Activated naive CD4-positive, alpha-beta T cell treated with anti-CD3 and anti-CD28 coated beads for 36 hours (primary cell): ENCODE data around the gene ATP2B2. TPM values are rescaled to one million over a fixed set of nuclear protein-coding genes. Genes with fewer than 3 reads are reported as not detected.

Source experiments
- CTCF ChIA-PET: fragments of 350-600 bp; sonication (Branson Sonifier 250); formaldehyde crosslinking; loops from one replicate; lab custom pipeline; 2021; ENCODE audit warnings: antibody characterized with exemption; lab: Charles Lee
- DNase-seq: peaks from one replicate; pipeline ENCODE4 v3.0.0-alpha.2; 2020
- H3K27ac Mint-ChIP-seq: one replicate; pipeline ENCODE4 v1.8.0; 2021; ENCODE audit warnings: mild to moderate bottlenecking, mixed read lengths
- H3K27me3 Mint-ChIP-seq: one replicate; pipeline ENCODE4 v1.8.0; 2021; ENCODE audit warnings: low read depth, mixed read lengths
- H3K36me3 Mint-ChIP-seq: one replicate; pipeline ENCODE4 v1.8.0; 2021; ENCODE audit warnings: low read depth, mixed read lengths
- H3K4me1 Mint-ChIP-seq: one replicate; pipeline ENCODE4 v1.8.0; 2021; ENCODE audit warnings: low read depth, mixed read lengths
- H3K4me3 Mint-ChIP-seq: one replicate; pipeline ENCODE4 v1.8.0; 2021; ENCODE audit warnings: mild to moderate bottlenecking, moderate library complexity, mixed read lengths
- H3K9me3 Mint-ChIP-seq: one replicate; pipeline ENCODE4 v1.8.0; 2021; ENCODE audit warnings: mixed read lengths
- intact Hi-C: fragments of 100-400 bp; cut with micrococcal nuclease; formaldehyde crosslinking; loops from one replicate; pipeline ENCODE4 v1.15.1; 2023
- total RNA-seq, 2 experiments: library from RNA; stranded (reverse); gene quantifications; one replicate each; pipeline ENCODE4 v1.2.3, GENCODE V29; 2021

ATP2B2 gene
- total RNA-seq, 2 experiments from 2014 or later, result not detected

DNA sequence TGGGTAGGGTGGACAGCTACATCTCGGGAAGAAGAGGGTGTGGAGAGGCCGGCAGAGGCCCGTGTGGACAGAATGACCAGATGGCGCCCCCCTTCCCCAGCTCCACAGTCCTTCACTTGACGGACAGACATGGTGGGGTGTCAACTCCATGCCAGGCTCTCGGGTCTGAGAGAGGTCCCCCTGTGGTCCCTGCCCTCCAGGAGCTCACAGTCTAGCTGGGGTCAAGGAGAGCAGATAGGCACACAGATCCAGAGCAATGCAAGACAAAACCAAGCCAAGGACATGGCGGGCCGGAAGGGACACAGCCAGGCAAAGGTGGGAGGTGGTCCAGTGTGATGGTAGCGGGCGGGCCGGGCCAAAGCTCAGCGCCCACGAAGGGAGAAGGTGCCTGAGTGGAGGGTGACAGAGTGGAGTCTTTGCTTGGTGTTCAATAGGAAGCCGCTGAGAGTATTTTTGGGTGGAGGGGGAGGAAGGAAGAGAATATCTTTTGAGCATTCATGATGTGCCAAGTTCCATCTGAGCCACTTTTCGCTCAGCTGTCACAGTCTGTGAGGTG lies 112.4 kb downstream of the ATP2B2 start:
- no peak overlapping the region for H3K4me3 Mint-ChIP-seq
- H3K9me3 Mint-ChIP-seq, result no peaks in the 10 kb centered on the region
- H3K27me3 Mint-ChIP-seq, result no peaks in the 10 kb centered on the region
- CTCF ChIA-PET, result interaction anchor here (0.8 to 1.7 kb wide), 2 partner anchors 44 to 48 kb away, joined by 3 read pairs; no protein-coding TSS in a partner anchor
- no peaks in the 10 kb centered on the region for H3K36me3 Mint-ChIP-seq
- intact Hi-C loops, result no loop called here
- H3K27ac Mint-ChIP-seq, result no peak overlapping the region
- H3K4me1 Mint-ChIP-seq, result peaks cover 43% of the 10 kb centered on the region
- DNase-seq, result no peak

DNA sequence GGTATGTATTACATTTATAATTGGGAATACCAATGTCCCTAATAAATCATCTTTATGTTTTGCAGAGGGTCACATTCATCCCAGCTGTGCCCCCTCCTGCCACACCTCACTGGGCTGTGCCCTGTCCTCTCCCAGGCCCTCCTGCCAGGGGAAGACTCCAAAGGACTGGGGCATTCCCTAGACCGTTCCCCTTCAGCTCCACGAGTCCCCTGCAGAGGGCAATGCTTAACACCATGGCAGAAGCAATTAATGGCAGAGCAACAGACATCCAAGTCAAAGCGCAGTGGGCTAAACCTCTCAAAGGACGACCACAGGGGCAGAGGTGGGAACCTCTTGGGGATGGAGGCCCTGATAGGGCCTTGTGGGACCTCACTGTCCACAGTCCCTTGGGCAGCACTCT lies 113.1 kb downstream of the ATP2B2 start:
- DNase-seq, result peak; percentile 12
- CTCF ChIA-PET, result interaction anchor here (1.7 kb wide), 1 partner anchor 47 kb away, joined by 3 read pairs; no protein-coding TSS in a partner anchor
- intact Hi-C loops, result no loop called here
- peaks cover 43% of the 10 kb centered on the region for H3K4me1 Mint-ChIP-seq
- no peaks in the 10 kb centered on the region for H3K36me3 Mint-ChIP-seq
- H3K4me3 Mint-ChIP-seq, result no peak overlapping the region
- no peaks in the 10 kb centered on the region for H3K27me3 Mint-ChIP-seq
- no peak overlapping the region for H3K27ac Mint-ChIP-seq
- peaks cover 1% of the 10 kb centered on the region for H3K9me3 Mint-ChIP-seq

DNA sequence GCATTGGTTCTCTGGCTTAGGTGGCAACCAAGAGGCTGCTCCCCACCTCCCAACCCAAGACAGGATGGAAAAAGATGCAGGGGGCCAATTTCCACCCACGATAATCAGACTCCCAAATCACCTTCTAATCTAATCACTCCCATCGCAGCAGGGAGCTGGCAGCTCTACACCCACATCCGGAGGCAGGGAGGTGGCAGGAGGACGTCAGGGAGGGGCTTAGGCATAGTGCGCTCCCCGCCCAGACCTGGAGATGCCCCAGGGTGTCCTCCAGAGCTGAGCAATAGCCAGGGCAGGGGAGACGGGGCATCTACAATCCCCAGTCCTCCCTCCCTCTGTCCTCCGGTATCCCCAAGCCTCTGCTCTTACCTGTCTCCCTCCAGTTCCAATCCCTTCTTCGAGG lies 114.0 kb downstream of the ATP2B2 start:
- H3K9me3 Mint-ChIP-seq, result peaks cover 1% of the 10 kb centered on the region
- CTCF ChIA-PET, result no interaction called here
- no peak overlapping the region for H3K4me3 Mint-ChIP-seq
- peak overlapping the region; percentile 15 for H3K27ac Mint-ChIP-seq
- DNase-seq, result no peak
- intact Hi-C loops, result no loop called here
- no peaks in the 10 kb centered on the region for H3K36me3 Mint-ChIP-seq
- H3K4me1 Mint-ChIP-seq, result peaks cover 39% of the 10 kb centered on the region
- H3K27me3 Mint-ChIP-seq, result no peaks in the 10 kb centered on the region

DNA sequence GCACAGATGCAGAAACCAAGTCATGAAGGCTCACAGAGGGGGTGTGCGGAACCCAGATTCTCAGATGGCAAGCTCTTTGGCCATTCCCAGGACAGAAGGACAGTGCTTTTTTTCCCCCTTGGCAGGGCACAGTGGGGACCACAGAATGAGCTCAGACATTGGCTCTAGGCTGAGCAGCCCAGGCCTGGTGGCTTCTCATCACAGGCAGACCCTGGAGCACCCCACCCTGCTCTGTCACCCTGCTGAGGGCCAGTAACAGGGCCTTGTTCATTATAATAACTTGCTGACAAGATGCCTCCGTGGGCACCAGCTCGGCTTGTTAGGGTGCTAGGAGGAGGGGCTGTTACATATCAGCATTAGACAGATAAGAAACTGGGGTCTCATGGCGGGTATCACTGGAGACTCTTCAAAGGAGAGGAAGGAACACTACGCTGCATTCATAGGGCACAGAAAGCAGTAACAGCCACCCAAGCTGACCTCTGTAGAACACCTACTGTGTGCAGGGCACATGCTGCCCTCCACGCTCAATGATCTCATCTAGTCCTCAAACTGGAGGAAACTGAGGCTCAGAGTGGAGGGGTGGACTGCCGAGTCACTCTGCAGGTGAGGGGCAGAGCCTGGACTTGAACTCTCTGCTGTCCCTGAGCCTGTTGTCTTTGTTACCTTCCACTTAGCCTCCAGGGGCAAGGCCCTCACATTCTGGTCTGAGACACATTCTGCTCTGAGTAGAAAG lies 114.6 kb downstream of the ATP2B2 start:
- Mint-ChIP-seq H3K4me1 (peaks cover 33% of the 10 kb centered on the region), H3K4me3 (no peak overlapping the region), H3K36me3 (no peaks in the 10 kb centered on the region), H3K27ac (no peak overlapping the region), H3K9me3 (peaks cover 1% of the 10 kb centered on the region), H3K27me3 (no peaks in the 10 kb centered on the region)
- DNase-seq, result no peak
- CTCF ChIA-PET, result no interaction called here
- intact Hi-C loops, result no loop called here

DNA sequence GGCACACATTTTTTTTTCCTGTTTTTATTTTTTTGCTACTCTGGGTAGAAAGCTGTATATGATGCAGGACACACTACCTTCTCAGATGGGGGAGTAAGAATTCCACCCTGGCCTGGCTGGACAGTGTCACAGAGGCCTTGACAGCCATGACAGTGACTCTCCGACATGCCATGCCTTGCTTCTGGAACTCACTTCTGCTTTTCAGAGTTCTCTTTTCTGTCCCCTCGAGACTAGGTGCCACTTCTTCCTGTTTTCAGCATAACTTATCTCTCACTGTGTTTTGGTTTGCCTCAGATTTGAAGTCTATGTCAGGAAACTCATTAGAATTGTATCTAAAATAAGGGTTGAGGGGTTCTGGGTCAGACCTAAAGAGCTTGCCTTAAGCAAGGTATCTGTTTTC lies 115.4 kb downstream of the ATP2B2 start:
- CTCF ChIA-PET, result no interaction called here
- Mint-ChIP-seq H3K4me1 (peaks cover 25% of the 10 kb centered on the region), H3K27ac (no peak overlapping the region), H3K4me3 (no peak overlapping the region), H3K27me3 (no peaks in the 10 kb centered on the region), H3K9me3 (peaks cover 1% of the 10 kb centered on the region), H3K36me3 (no peaks in the 10 kb centered on the region)
- DNase-seq, result no peak
- intact Hi-C loops, result no loop called here

DNA sequence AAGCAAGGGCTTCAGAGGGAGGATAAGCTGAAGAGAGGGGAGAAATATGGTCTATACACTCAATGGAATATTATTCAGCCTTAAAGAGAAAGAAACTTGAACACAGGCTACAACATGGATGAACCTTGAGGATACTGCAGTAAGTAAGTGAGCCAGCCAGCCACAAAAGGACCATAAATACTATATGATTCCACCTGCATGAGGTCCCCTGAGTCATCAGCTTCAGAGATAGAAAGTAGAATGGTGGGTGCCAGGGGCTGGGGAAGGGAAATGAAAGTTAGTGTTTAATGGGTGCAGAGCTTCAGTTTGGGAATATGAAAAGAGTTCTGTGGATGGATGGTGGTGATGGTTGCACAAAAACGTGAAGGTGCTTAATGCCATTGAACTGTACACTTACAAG lies 116.0 kb downstream of the ATP2B2 start:
- peaks cover 22% of the 10 kb centered on the region for H3K4me1 Mint-ChIP-seq

DNA sequence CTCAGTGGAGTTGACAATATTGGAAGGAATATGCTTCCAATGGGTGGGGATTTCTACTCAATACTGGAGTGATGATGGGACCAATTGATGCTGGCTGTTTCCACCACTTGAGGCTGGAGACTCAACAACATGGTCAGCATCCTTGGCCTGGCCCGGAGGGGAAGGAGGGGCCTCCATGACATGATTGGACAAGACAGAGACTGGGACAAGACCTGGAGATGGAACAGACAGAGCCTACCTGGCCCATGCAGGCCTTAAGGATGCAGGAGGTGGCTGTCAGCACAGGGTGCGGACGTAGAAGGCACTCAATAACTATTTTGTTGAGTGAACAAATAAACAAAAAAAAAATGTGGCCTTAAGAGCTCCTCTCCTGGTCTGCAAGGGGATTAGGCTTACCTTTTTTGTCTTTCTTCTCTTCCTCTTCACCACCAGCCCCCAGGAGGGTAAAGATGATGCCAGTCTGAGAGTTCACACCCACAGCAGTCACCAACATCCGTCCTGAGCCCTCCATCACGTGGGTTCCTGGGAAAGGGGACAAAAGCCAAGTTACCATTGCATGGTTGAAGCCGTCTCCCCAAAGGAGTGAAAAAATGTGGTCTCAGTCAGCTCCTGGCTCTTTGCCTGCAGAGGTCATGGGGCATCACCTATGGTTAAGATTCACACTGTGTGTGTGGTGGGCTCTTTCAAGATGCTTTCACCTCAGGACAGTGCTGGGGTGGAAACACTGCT lies 117.3 kb downstream of the ATP2B2 start:
- CTCF ChIA-PET, result no interaction called here
- Mint-ChIP-seq H3K36me3 (no peaks in the 10 kb centered on the region), H3K4me3 (no peak overlapping the region), H3K27ac (no peak overlapping the region), H3K27me3 (no peaks in the 10 kb centered on the region), H3K4me1 (peaks cover 22% of the 10 kb centered on the region), H3K9me3 (peaks cover 1% of the 10 kb centered on the region)
- intact Hi-C loops, result no loop called here
- DNase-seq, result no peak

More for the DNA sequence above, 116.0 kb downstream of the ATP2B2 start:
- CTCF ChIA-PET, result no interaction called here
- peaks cover 1% of the 10 kb centered on the region for H3K9me3 Mint-ChIP-seq
- no peaks in the 10 kb centered on the region for H3K27me3 Mint-ChIP-seq
- peak; percentile 28 for DNase-seq
- no peak overlapping the region for H3K27ac Mint-ChIP-seq
- intact Hi-C loops, result no loop called here
- no peak overlapping the region for H3K4me3 Mint-ChIP-seq
- no peaks in the 10 kb centered on the region for H3K36me3 Mint-ChIP-seq

DNA sequence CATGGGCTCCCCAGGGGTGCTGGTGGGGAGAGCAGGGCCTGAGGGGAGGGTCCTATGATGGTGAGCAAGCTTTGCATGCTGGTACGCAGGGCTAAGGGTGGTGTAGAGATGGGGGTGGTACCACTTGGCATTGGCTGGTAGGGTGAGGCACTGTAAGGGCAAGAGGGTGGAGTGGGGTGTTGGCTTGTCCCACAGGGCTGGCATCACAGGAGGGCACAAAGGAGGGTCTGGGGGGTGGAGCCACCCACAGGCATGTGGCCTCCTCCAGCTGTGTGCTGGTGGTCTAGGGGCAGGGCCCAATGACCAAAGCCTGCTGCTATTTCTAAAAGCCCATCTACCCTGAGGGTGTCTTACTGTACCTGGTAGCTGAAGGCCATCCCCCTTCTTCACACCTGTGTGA lies 119.3 kb downstream of the ATP2B2 start:
- no peak overlapping the region for H3K27ac Mint-ChIP-seq
- CTCF ChIA-PET, result no interaction called here
- no peak overlapping the region for H3K4me3 Mint-ChIP-seq

DNA sequence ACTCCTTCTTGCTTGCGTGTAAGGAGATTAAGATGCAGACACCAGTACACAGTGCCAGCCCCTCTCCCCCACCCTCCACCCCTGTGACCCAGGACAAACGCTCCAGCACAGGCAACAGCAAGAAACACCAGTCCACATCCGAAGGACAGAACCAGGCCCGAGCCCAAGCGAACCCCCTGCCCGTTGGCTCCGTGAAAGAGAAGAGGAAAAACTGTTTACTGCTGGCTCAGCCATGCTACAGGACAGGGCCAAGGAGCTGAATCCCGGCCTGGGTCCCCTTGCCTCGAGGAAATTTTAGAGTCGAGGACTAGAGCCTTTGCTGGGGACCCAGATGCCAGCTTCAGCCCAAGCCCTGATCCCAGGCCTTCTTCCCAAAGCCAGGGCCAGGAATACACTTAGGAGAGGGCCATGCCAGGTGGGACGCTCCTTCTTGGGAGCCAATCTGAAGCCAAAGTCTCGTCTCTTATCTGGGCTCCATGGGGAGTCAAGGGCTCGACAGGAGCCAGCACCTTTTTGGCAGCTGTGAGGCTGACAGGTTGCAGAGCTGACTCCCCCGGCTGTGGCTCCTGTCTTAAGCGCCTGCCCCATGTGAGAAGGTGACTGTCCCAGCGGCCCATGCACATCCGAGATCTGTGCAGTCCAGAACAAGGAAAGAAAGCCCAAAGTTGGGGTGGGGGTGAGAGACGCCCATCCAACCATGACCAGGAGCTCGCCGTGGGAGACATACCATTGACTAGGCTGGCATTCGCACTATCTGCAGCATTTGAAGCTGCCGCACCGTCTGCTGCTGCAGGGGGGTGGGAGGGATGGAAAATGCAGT lies 120.6 kb downstream of the ATP2B2 start:
- H3K36me3 Mint-ChIP-seq, result no peaks in the 10 kb centered on the region
- H3K4me3 Mint-ChIP-seq, result no peak overlapping the region
- DNase-seq, result no peak
- H3K9me3 Mint-ChIP-seq, result peaks cover 1% of the 10 kb centered on the region
- CTCF ChIA-PET, result no interaction called here
- no peaks in the 10 kb centered on the region for H3K27me3 Mint-ChIP-seq
- intact Hi-C loops, result no loop called here
- H3K4me1 Mint-ChIP-seq, result peaks cover 8% of the 10 kb centered on the region
- H3K27ac Mint-ChIP-seq, result no peak overlapping the region

More for the DNA sequence above, 119.3 kb downstream of the ATP2B2 start:
- Mint-ChIP-seq H3K27me3 (no peaks in the 10 kb centered on the region), H3K4me1 (peaks cover 20% of the 10 kb centered on the region), H3K9me3 (peaks cover 1% of the 10 kb centered on the region), H3K36me3 (no peaks in the 10 kb centered on the region)
- intact Hi-C loops, result no loop called here
- no peak for DNase-seq

DNA sequence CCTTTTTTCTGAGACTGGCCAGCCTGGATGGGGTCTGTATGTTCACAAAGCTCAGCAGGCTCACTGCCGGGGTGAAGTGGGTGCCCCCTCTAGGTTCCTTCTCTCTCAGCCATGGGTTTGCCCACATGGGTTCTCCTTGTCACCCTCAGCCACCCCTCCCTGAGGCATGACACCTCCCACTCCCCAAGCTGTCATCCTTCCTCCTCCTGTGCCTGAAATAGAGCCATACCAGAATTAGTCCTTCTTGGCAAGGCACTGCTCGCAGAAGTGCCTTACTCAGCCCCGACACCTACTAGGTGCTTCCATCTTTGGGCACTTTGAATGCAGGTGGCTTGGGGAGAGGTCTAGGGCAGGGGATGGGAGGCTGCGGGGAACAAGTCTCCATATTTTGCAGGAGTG lies 121.5 kb downstream of the ATP2B2 start:
- Mint-ChIP-seq H3K36me3 (no peaks in the 10 kb centered on the region), H3K27me3 (no peaks in the 10 kb centered on the region), H3K4me1 (peaks cover under 1% of the 10 kb centered on the region), H3K4me3 (no peak overlapping the region), H3K9me3 (peaks cover 1% of the 10 kb centered on the region), H3K27ac (no peak overlapping the region)
- no peak for DNase-seq
- intact Hi-C loops, result no loop called here
- CTCF ChIA-PET, result no interaction called here

DNA sequence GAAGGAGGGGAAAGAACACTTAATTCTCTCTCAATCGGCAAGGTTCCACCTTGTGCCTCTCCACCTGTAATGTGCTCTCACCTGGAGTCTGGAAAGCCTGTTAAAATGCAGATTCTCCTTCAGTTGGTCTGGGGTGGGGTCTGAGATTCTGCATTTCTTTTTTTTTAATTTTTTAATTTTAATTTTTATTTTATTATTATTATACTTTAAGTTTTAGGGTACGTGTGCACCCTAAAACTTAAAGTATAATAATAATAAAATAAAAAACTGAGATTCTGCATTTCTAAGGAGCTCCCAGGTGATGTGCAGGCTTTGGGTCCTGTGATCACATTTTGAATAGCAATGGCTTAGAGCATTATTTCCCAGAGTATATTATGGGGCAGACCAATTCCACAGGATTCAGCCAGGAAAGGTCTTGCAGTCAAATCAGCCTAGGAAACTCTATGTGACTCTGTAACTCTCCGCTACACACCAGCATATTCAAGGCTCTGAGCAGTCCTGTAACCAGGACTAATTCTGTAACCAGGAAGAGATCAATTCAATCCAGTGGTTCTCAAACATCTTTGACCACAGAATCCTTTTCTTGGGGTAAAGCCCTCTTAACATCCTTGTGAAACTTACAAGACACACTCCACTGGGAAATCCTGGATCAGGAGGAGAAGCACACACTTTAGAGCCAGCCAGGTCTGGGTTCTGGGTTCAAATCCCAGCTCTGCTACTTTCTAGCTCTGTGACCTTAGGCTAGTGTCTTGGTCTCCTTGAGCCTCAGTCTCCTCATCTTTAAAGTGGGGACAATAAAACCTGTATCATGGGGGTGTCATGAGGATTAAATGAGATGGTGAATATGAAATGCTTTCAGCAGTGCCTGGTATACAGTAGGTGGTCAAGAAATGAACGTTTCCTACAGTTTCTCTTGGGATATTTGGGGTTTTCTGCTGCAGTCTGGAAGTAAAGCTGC lies 122.2 kb downstream of the ATP2B2 start:
- CTCF ChIA-PET, result no interaction called here
- DNase-seq, result no peak
- H3K36me3 Mint-ChIP-seq, result no peaks in the 10 kb centered on the region
- H3K4me1 Mint-ChIP-seq, result no peaks in the 10 kb centered on the region
- H3K27me3 Mint-ChIP-seq, result no peaks in the 10 kb centered on the region
- H3K4me3 Mint-ChIP-seq, result no peak overlapping the region
- no peak overlapping the region for H3K27ac Mint-ChIP-seq
- H3K9me3 Mint-ChIP-seq, result peaks cover 1% of the 10 kb centered on the region
- intact Hi-C loops, result no loop called here
